ENCODE data around the gene ZNF462.

The ZNF462 gene

DNA sequence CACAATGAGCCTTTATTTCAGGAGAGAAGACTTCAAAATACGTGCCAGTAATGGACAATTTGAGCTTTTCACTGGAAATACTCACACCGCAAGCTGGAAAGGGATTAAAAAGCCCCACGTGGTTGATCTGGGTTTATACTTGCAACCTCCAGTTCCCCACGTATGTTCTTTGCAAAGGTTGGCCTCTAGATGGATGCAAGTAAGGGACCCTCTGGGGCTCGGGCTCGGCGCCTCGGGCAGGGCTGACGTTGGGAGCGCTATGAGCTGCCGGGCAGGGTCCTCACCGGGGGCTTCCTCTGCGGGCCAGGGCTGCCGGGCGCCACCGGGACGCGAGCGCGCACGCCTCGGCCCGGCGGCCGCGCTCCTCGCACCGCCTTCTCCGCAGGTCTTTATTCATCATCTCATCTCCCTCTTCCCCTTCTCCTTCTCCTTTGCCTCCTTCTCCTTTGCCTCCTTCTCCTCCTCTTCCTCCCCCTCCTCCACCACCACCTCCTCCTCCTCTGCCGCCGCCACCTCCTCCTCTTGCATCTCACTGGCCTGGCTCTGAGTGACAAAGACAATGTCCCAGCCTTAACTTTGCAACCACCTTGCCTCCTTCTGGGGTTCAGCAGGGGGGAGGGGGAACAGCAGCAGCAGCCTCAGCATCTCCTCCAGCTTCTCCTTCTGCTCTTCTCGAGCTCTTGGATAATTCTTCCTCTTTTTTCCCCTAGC is 701 bp upstream of the ZNF462 start:
- peak overlapping the region; percentile 85 for H3K4me3 ChIP-seq (replicated peaks; ENCODE audit: low read depth, low read length)
- TF ChIP-seq CTCF (IDR thresholded peaks at IDR 0.05; ENCODE audit: low read length, missing control alignments) = peak; percentile 5

DNA sequence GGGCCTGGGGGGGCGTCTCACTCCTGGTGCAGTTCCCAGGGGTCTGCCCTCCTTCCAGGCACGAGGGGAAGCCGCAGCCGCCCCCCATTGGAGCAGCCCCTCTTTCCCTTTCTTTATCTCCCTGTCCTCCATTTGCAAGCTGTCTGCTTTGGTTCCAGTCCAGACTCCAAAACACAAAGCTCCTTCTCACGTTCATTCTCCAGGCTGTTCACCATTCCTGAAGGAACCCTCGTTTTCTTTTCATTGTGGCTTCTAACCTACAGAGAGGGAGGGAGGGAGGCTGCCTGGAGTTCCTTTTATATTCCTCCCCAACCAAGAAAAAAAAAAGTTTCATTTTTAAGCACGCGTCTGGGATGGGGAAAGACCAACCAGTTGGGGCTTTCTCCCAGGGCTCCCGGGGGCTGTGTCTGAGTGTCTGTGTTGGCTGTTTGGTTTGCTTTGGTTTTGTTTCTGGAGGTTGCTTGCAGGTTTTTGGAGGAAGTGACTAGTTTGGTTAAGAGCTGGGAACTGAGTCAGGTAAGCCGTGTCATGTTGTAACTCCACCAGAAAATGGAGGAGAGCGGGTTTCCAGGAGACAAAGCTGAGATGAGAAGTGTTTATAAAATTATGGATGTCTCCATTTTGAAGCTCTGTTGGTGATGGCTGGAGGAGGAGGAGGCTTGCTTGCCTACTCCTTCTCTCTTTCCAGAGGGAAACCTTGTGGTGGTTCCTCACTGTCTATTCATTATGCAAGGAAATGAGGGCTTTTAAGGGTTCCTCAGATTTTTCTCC is 1.6 kb downstream of the ZNF462 start:
- TF ChIP-seq CTCF (IDR thresholded peaks at IDR 0.05; ENCODE audit: low read length, missing control alignments) = no peak
- DNase-seq (ENCODE audit: low read depth) = peak; percentile 57
- peak overlapping the region; percentile 85 for H3K4me3 ChIP-seq (replicated peaks; ENCODE audit: low read depth, low read length)

More for the DNA sequence above, 701 bp upstream of the ZNF462 start:
- peak; percentile 56 for DNase-seq (ENCODE audit: low read depth)

DNA sequence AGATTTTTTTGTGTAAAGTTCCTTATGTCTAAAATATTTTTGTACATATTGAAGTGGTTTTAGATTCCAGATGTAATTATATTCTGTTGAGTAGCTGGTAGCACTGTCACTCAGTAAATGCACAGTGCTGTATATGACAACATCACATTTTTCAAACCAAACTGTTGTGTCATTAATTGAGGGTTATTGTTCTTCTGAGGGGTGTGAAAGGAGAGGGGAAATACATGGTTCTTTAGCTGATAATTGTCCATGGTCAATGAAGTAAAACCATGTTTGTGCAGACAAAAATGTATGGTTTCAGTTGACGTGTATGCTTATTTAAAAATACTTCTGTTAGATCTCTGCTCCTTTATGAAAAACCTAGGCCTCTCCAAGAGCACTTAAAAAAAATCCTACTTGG is 3.3 kb downstream of the ZNF462 start:
- no peak for DNase-seq (ENCODE audit: low read depth)
- TF ChIP-seq CTCF (IDR thresholded peaks at IDR 0.05; ENCODE audit: low read length, missing control alignments) = no peak
- no peak overlapping the region for H3K4me3 ChIP-seq (replicated peaks; ENCODE audit: low read depth, low read length)

DNA sequence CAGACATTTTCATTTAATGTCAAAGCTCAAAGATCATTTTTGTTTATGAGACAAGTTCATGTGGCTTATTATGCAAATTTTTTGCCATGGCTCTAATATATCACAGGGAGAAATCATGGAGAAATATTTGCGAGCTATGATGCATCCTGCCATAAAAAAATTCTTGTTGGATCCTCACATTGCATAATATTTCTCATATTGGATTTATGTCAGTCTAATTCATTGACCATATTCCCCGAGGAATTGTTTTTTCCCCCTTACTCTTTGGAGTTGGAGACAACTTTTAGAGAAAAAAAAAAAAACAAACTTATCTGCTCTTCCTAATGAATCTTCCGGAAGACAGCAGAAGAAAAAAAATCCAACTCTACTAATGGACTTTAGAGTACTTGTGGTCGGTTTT is 4.3 kb downstream of the ZNF462 start:
- TF ChIP-seq CTCF (IDR thresholded peaks at IDR 0.05; ENCODE audit: low read length, missing control alignments) = no peak
- DNase-seq (ENCODE audit: low read depth) = no peak
- no peak overlapping the region for H3K4me3 ChIP-seq (replicated peaks; ENCODE audit: low read depth, low read length)

DNA sequence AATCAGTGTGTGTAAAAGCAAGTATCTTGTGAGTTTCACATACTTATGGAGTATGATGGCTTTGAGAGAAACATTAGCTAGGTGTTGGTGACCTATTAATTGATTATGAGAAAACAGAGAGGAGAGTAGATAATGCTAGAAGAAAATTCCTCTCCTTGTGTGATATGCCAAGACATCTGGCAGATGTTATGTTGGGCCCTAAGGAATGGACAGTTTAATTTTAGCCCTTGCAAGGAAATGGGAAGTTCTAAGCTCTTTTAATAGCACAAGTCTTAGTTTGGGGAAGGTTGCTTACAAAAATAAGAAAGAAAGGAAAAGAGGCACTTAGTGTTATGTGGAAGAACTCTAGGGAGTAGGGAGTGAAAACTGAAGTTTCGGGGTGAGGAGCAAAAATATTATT is 5.1 kb downstream of the ZNF462 start:
- no peak overlapping the region for H3K4me3 ChIP-seq (replicated peaks; ENCODE audit: low read depth, low read length)
- DNase-seq (ENCODE audit: low read depth) = no peak

DNA sequence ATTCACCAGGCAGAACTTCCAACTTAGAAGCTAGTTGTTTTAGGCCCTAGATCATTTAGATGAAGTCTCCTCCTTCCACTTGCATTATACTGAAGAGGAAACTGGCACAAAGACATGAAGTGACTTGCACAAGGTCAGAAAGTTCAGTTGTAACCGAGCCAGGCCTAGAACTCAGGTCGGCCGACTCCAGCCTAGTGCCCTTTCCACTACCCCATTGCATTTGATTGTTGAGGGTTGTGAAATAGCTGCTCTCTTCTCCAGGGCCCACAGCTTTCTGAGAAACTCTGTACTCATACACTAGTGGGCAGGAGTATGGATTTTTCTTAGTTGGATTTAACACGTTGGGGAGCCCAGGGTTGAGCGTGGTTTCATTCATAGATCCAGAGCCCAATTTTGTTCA is 5.6 kb downstream of the ZNF462 start:
- peak; percentile 44 for DNase-seq (ENCODE audit: low read depth)
- no peak overlapping the region for H3K4me3 ChIP-seq (replicated peaks; ENCODE audit: low read depth, low read length)
- TF ChIP-seq CTCF (IDR thresholded peaks at IDR 0.05; ENCODE audit: low read length, missing control alignments) = no peak

More for the DNA sequence above, 5.1 kb downstream of the ZNF462 start:
- no peak for TF ChIP-seq CTCF (IDR thresholded peaks at IDR 0.05; ENCODE audit: low read length, missing control alignments)
